NCI-H146 treated with DMSO at 0.1 percent for 48 hours (cell line): Measurements from ENCODE around the gene SCUBE1.
A peak's percentile ranks its signal among the peaks of the same experiment; 100 is the strongest.
"Not testable (repeated sequence)": the region's sequence is repeated elsewhere in the genome, so short reads cannot be mapped to it uniquely, and the experiment has no call there.

Experiments used
- DNase-seq: peaks from one replicate; lab custom pipeline; 2025; ENCODE audit not compliant: unreplicated experiment; lab: John Stamatoyannopoulos, UW

Gene SCUBE1

GRCh38 chr22:43281394-43281793, 61.8 kb downstream of the SCUBE1 start:
- no peak for DNase-seq

- DNase-seq: not testable (repeated sequence)
Observed at GRCh38 chr22:43280523-43280886, 62.7 kb downstream of the SCUBE1 start.

- no peak for DNase-seq
Observed at GRCh38 chr22:43279867-43280522, 63.2 kb downstream of the SCUBE1 start.

- no peak for DNase-seq
Observed at GRCh38 chr22:43277987-43278601, 65.1 kb downstream of the SCUBE1 start.

GRCh38 chr22:43277091-43277490, 66.1 kb downstream of the SCUBE1 start:
- no peak for DNase-seq

GRCh38 chr22:43276321-43276720, 66.9 kb downstream of the SCUBE1 start:
- DNase-seq: no peak

- no peak for DNase-seq
Observed at GRCh38 chr22:43275545-43276317, 67.4 kb downstream of the SCUBE1 start.

- no peak for DNase-seq
Observed at GRCh38 chr22:43274595-43275240, 68.5 kb downstream of the SCUBE1 start.

GRCh38 chr22:43273902-43274484, 69.2 kb downstream of the SCUBE1 start:
- no peak for DNase-seq

- DNase-seq: no peak
Observed at GRCh38 chr22:43272869-43273318, 70.3 kb downstream of the SCUBE1 start.

GRCh38 chr22:43272301-43272700, 70.9 kb downstream of the SCUBE1 start:
- DNase-seq: no peak

GRCh38 chr22:43270949-43271348, 72.2 kb downstream of the SCUBE1 start:
- DNase-seq: no peak

- DNase-seq: no peak
Observed at GRCh38 chr22:43270314-43270908, 72.8 kb downstream of the SCUBE1 start.

GRCh38 chr22:43269646-43270045, 73.5 kb downstream of the SCUBE1 start:
- no peak for DNase-seq

GRCh38 chr22:43269246-43269645, 73.9 kb downstream of the SCUBE1 start:
- DNase-seq: no peak

- DNase-seq: no peak
Observed at GRCh38 chr22:43267981-43268660, 75.1 kb downstream of the SCUBE1 start.

GRCh38 chr22:43267332-43267980, 75.7 kb downstream of the SCUBE1 start:
- DNase-seq: no peak

GRCh38 chr22:43266076-43266475, 77.1 kb downstream of the SCUBE1 start:
- DNase-seq: no peak

- peak; percentile 21 for DNase-seq
Observed at GRCh38 chr22:43263645-43264514, 79.3 kb downstream of the SCUBE1 start.
